Thyroid gland (tissue), 4 donors: ENCODE measurements around the gene APBA1. TPM values are rescaled to one million over a fixed set of nuclear protein-coding genes. Genes with fewer than 3 reads are reported as not detected.

ENCODE experiments used
- DNase-seq, 2 donors: peaks; one replicate each; pipeline ENCODE4 v3.0.0-alpha.2; 2019
- H3K27ac ChIP-seq, 3 donors: fragments of 200-600 bp; sonication (generic); 1 replicate in 2 of 3; 2 replicates in 1 of 3; pipeline ENCODE4 v1.5.1; 2016 to 2019; ENCODE audit warnings: mild to moderate bottlenecking in 1 of 3, moderate library complexity in 1 of 3
- H3K27me3 ChIP-seq: fragments of 200-600 bp; sonication (generic); one replicate; pipeline ENCODE4 v1.5.1; 2019
- H3K36me3 ChIP-seq, 2 donors: fragments of 200-600 bp; sonication (generic); one replicate each; pipeline ENCODE4 v1.5.1; 2016 to 2019
- H3K4me1 ChIP-seq, 2 donors: fragments of 200-600 bp; sonication (generic); one replicate each; pipeline ENCODE4 v1.5.1; 2017 to 2019
- H3K4me3 ChIP-seq, 3 donors: fragments of 200-600 bp; sonication (generic); replicated peaks in 1 of 3; 1 replicate in 2 of 3; 2 replicates in 1 of 3; pipeline ENCODE4 v1.5.1; 2016; ENCODE audit warnings: mild to moderate bottlenecking in 1 of 3
- H3K9me3 ChIP-seq: fragments of 200-600 bp; sonication (generic); one replicate; pipeline ENCODE4 v1.5.1; 2017
- POLR2A ChIP-seq, 2 donors: fragments of 450-650 bp; IDR thresholded peaks; one replicate each; pipeline ENCODE4 v1.6.1; 2017; ENCODE audit warnings: antibody characterized with exemption in 2 of 2, mild to moderate bottlenecking in 2 of 2, moderate library complexity in 1 of 2
- whole genome bisulfite sequencing, 2 donors: methylation state at CpG; one replicate each; pipeline ENCODE4 v1.1.5; 2017; 5-methylcytosine and 5-hydroxymethylcytosine counted together
- intact Hi-C: fragments of 100-400 bp; cut with DNase I; formaldehyde crosslinking; loops from one replicate; pipeline ENCODE4 v1.15.1; 2023
- total RNA-seq, 4 donors: library from RNA; depleted of rRNA; stranded (reverse); fragments of >200 nt; gene quantifications; one replicate each; pipeline ENCODE4 v1.2.3, GENCODE V29; 2016
- TF ChIP-seq, protein P1 (sequence below), 6 experiments: fragments of 200-600 bp in 3 of 6; fragments of 450-650 bp in 3 of 6; sonication (generic) in 3 of 6; IDR thresholded peaks; one replicate each; pipeline ENCODE4 v1.5.1; 2016 to 2019; ENCODE audit warnings: antibody characterized with exemption in 6 of 6, mild to moderate bottlenecking in 2 of 6, inconsistent platforms in 1 of 6, moderate library complexity in 1 of 6

The APBA1 gene
- total RNA-seq, 4 donors from 2014 or later, result 2.8 to 11.2 (median 3.8) TPM

DNA sequence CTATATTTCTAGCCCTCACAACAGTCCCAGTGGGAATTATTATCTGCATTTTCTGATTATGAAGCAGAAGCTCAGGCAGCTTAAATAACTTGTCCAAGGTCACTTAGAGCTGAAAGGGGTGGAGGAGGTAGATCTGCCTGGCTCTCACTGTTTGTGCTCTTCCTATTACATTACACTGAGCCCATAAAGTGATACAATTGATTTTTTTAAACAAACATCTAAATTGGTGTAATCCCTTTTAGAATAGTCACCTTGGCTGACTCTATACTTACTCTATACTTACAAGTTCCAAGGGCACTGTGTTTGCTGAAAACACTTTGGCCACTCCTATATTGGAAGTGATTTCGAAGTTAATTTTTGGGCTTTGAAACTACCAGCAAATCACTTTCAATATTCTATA, 144.7 kb downstream of the APBA1 start:
- no peak for DNase-seq
- H3K27me3 ChIP-seq, result no peaks in the 10 kb centered on the region
- H3K27ac ChIP-seq, result no peak overlapping the region
- no peak overlapping the region for H3K4me3 ChIP-seq
- no peaks in the 10 kb centered on the region for H3K4me1 ChIP-seq
- 92 to 98% methylated on average over 1 of the region's 1 CpG for WGBS, 2 donors
- intact Hi-C loops, result no loop called here
- no peaks in the 10 kb centered on the region for H3K9me3 ChIP-seq
- no peak for TF ChIP-seq POLR2A (IDR thresholded peaks at IDR 0.05)
- TF ChIP-seq, protein P1, sequence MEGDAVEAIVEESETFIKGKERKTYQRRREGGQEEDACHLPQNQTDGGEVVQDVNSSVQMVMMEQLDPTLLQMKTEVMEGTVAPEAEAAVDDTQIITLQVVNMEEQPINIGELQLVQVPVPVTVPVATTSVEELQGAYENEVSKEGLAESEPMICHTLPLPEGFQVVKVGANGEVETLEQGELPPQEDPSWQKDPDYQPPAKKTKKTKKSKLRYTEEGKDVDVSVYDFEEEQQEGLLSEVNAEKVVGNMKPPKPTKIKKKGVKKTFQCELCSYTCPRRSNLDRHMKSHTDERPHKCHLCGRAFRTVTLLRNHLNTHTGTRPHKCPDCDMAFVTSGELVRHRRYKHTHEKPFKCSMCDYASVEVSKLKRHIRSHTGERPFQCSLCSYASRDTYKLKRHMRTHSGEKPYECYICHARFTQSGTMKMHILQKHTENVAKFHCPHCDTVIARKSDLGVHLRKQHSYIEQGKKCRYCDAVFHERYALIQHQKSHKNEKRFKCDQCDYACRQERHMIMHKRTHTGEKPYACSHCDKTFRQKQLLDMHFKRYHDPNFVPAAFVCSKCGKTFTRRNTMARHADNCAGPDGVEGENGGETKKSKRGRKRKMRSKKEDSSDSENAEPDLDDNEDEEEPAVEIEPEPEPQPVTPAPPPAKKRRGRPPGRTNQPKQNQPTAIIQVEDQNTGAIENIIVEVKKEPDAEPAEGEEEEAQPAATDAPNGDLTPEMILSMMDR (IDR thresholded peaks at IDR 0.05), result no peak
- H3K36me3 ChIP-seq, result no peaks in the 10 kb centered on the region

DNA sequence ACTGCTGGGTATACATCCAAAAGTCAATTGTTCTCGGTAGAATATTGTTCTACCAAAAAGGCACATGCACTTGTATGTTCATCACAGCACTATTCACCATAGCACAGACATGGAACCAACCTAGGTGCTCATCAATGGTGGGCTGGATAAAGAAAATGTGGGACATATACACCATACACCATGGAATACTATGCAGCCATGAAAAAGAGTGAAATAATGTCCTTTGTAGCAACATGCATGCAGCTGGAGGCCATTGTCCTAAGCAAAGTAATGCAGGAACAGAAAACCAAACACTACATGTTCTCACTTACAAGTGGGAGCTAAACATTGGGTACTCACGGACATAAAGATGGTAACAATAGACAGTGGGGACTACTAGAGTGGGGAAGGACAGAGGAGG, 145.5 kb downstream of the APBA1 start:
- TF ChIP-seq, protein P1 (IDR thresholded peaks at IDR 0.05), result no peak
- Histone ChIP-seq H3K9me3 (no peaks in the 10 kb centered on the region), H3K27ac (no peak overlapping the region), H3K4me3 (no peak overlapping the region), H3K4me1 (no peaks in the 10 kb centered on the region), H3K27me3 (no peaks in the 10 kb centered on the region), H3K36me3 (no peaks in the 10 kb centered on the region)
- intact Hi-C loops, result no loop called here
- WGBS, 2 donors, result 94 to 100% methylated on average over 2 of the region's 2 CpGs
- no peak for DNase-seq

DNA sequence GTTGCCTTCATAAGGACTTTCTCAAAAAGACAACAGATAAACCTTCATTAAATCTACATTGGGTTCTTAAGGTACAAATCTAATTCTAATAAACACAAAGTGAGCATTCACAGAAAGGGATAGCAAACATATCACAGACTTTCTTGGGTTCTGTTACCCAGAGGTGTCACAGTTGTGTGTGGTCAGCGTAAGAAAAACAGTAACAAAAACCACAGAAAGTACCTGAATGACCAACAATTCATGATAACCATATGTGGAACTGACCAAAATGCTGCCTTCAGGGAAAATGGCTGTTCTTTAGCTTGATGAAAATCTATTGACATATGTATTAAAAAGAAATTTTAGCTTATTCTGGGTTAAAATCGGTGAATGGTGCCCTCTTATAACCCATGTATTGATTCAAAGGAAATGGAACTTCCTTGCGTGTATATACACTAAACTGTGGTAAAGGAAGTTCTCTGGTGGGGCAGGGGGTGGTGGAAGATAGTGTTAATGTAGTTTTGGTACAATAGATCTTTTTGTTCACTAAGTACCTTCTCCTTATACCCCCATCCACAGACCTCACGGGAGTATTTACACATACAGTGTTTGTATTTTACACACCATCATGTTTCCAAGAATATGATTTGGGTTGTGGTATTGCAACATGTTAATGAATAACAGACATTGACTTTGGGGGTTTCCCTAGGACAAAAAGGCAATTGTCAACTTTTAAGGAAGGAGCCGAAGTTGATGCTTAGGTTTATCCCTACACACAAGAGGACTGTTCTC, 152.5 kb downstream of the APBA1 start:
- no peak overlapping the region for H3K4me3 ChIP-seq
- intact Hi-C loops, result no loop called here
- H3K9me3 ChIP-seq, result no peaks in the 10 kb centered on the region
- 69 to 83% methylated on average over 5 of the region's 5 CpGs for WGBS, 2 donors
- H3K27ac ChIP-seq, result no peak overlapping the region
- no peaks in the 10 kb centered on the region for H3K27me3 ChIP-seq
- no peaks in the 10 kb centered on the region for H3K4me1 ChIP-seq
- DNase-seq, result no peak
- no peaks in the 10 kb centered on the region for H3K36me3 ChIP-seq
- no peak for TF ChIP-seq POLR2A (IDR thresholded peaks at IDR 0.05)
- TF ChIP-seq, protein P1 (IDR thresholded peaks at IDR 0.05), result no peak

DNA sequence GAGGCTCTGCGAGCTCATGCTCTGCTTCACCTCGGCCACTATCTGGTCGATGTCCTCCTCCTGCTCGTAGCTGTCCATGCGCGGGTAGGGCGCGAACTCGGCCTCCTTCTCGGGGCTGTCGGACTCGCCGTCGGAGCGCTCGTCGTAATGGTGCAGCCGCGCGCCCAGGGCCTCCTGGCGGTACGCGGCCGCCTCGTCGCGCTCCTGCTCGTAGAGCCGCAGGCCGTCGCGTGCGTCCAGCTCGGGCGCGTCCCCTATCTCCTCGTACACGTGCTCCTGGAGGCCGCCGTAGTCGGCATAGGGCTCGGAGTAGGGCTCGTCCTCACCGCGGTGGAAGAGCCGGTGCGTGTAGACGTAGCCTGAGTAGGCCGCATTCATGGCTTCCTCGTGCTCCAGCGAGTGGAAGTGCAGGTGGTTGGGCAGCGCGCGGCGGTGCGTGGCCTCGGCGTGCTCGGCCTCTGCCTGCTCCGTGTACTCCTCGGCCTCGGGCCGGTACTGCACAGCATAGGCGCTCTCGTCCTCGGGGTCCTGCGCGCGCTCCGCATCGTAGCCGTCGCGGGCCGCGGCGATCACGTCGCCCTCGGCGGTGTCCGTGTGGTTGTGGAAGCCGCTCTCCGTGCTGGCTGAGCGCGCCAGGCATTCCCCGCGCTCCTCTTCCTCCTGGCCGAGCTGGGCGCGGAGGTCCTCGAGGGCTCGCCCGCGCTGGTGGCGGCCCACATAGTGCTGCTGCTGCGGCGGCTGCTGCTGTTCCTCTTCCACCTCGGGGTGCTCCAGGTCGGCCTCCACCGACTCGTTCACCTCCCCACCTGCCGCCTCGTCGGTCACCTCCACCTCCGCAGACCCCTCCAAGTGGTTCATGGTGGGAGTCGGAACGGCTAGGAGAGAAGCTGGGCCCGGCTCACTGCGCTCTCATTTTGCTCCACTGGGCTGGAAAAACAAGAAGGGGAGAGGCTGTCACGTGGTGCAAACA, 155.5 kb downstream of the APBA1 start:
- H3K27ac ChIP-seq, result no peak overlapping the region
- DNase-seq, result no peak
- H3K27me3 ChIP-seq, result no peaks in the 10 kb centered on the region
- H3K4me1 ChIP-seq, result peaks cover 9 to 12% of the 10 kb centered on the region in 2 donors
- no peak for TF ChIP-seq POLR2A (IDR thresholded peaks at IDR 0.05)
- TF ChIP-seq, protein P1 (IDR thresholded peaks at IDR 0.05), result no peak
- 89 to 93% methylated on average over 77 to 109 of the region's 111 CpGs for WGBS, 2 donors
- H3K36me3 ChIP-seq, result no peaks in the 10 kb centered on the region
- intact Hi-C loops, result no loop called here
- no peaks in the 10 kb centered on the region for H3K9me3 ChIP-seq
- H3K4me3 ChIP-seq, result no peak overlapping the region

DNA sequence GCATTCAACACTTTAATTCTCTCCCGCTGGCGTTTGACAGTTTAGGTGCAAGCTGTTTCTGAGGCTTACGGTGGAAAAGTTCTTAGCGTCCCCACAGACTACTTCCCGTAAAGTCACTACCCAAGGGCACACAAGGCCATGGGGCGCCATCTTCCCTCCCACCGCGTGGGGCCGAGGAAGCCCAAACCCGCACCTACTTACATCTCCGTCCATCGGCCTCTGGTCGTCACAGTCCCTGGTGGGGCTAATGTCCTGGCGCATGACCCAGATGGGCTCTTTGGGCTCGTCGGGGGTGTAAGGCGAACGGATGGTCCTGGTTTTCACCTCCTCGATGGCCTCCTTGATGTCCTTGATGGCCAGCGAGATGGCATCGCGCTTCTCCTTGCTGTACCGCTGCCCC, 156.4 kb downstream of the APBA1 start:
- H3K9me3 ChIP-seq, result no peaks in the 10 kb centered on the region
- no peak for DNase-seq
- no peaks in the 10 kb centered on the region for H3K36me3 ChIP-seq
- peaks cover 9 to 12% of the 10 kb centered on the region in 2 donors for H3K4me1 ChIP-seq
- H3K27me3 ChIP-seq, result no peaks in the 10 kb centered on the region
- intact Hi-C loops, result no loop called here
- H3K27ac ChIP-seq, result no peak overlapping the region
- no peak overlapping the region for H3K4me3 ChIP-seq
- 95 to 97% methylated on average over 23 of the region's 23 CpGs for WGBS, 2 donors
- TF ChIP-seq, protein P1 (IDR thresholded peaks at IDR 0.05), result no peak
- no peak for TF ChIP-seq POLR2A (IDR thresholded peaks at IDR 0.05)
